WTC11 (cell line): ENCODE data around the gene PHACTR3. TPM values are rescaled to one million over a fixed set of nuclear protein-coding genes. Genes with fewer than 3 reads are reported as not detected.

Experiments used
- ATAC-seq: fragments of 200-7000 bp; cut with Tn5 transposase; 2 replicates; pipeline ENCODE4 v1.10.0; 2021; ENCODE audit warnings: mild to moderate bottlenecking, moderate library complexity
- CTCF ChIA-PET: fragments of 300-600 bp; sonication (Branson Sonifier 250); formaldehyde crosslinking; loops from one replicate; lab custom pipeline; 2021; ENCODE audit warnings: antibody characterized with exemption; lab: Charles Lee
- POLR2A ChIA-PET: fragments of 350-600 bp; sonication (Branson Sonifier 250); formaldehyde crosslinking; loops from one replicate; lab custom pipeline; 2021; ENCODE audit warnings: antibody characterized with exemption; lab: Charles Lee
- DNase-seq: peaks from one replicate; pipeline ENCODE4 v3.0.0; 2021; ENCODE audit warnings: low spot score
- H3K27ac Mint-ChIP-seq: 2 replicates; pipeline ENCODE4 v1.8.0; 2021; ENCODE audit warnings: mixed read lengths
- H3K27me3 Mint-ChIP-seq: 2 replicates; pipeline ENCODE4 v1.8.0; 2021; ENCODE audit warnings: low read depth, mild to moderate bottlenecking, moderate library complexity, mixed read lengths
- H3K36me3 Mint-ChIP-seq: 2 replicates; pipeline ENCODE4 v1.8.0; 2021; ENCODE audit warnings: mixed read lengths
- H3K4me1 Mint-ChIP-seq: 2 replicates; pipeline ENCODE4 v1.8.0; 2022; ENCODE audit warnings: mixed read lengths
- H3K4me3 Mint-ChIP-seq: 2 replicates; pipeline ENCODE4 v1.8.0; 2021; ENCODE audit warnings: mild to moderate bottlenecking, moderate library complexity, mixed read lengths
- H3K9me3 Mint-ChIP-seq: 2 replicates; pipeline ENCODE4 v1.8.0; 2021; ENCODE audit warnings: mixed read lengths
- GTF2I ChIP-seq: fragments of 250-450 bp; sonication (Bioruptor Pico); conservative IDR thresholded peaks from 2 replicates; pipeline ENCODE4 v1.4.0; 2021; ENCODE audit warnings: mild to moderate bottlenecking
- HMGA2 ChIP-seq: fragments of 250-450 bp; sonication (Bioruptor Pico); IDR thresholded peaks from 2 replicates; pipeline ENCODE4 v1.4.0; 2021; ENCODE audit warnings: mild to moderate bottlenecking, moderate library complexity
- MLX ChIP-seq: sonication (generic); formaldehyde crosslinking; IDR thresholded peaks from 2 replicates; pipeline ENCODE4 v1.8.1; 2023; ENCODE audit warnings: mild to moderate bottlenecking, missing genetic modification reagents, moderate library complexity
- OVOL2 ChIP-seq: fragments of 250-450 bp; sonication (Bioruptor Pico); IDR thresholded peaks from 2 replicates; pipeline ENCODE4 v1.9.0; 2021; ENCODE audit warnings: mild to moderate bottlenecking, borderline replicate concordance
- RELA ChIP-seq: sonication (generic); formaldehyde crosslinking; IDR thresholded peaks from 2 replicates; pipeline ENCODE4 v1.8.1; 2022; ENCODE audit warnings: missing genetic modification reagents, mild to moderate bottlenecking, borderline replicate concordance
- USF2 ChIP-seq: sonication (generic); formaldehyde crosslinking; IDR thresholded peaks from 2 replicates; pipeline ENCODE4 v1.8.1; 2023; ENCODE audit warnings: mild to moderate bottlenecking, missing genetic modification reagents, moderate library complexity
- ZNF138 ChIP-seq: sonication (generic); formaldehyde crosslinking; conservative IDR thresholded peaks from 2 replicates; pipeline ENCODE4 v1.8.1; 2022; ENCODE audit warnings: mild to moderate bottlenecking, moderate library complexity, missing genetic modification reagents
- ZNF281 ChIP-seq: sonication (generic); formaldehyde crosslinking; IDR thresholded peaks from 2 replicates; pipeline ENCODE4 v1.8.0; 2023; ENCODE audit warnings: mild to moderate bottlenecking, missing genetic modification reagents
- ZNF396 ChIP-seq: fragments of 250-450 bp; sonication (Bioruptor Pico); IDR thresholded peaks from 2 replicates; pipeline ENCODE4 v1.8.0; 2021; ENCODE audit warnings: mild to moderate bottlenecking, moderate library complexity, borderline replicate concordance
- total RNA-seq: library from RNA; stranded (reverse); gene quantifications from 3 replicates; pipeline ENCODE4 v1.2.3, GENCODE V29; 2021
- TF ChIP-seq, protein P1 (sequence below): sonication (generic); formaldehyde crosslinking; IDR thresholded peaks from 2 replicates; pipeline ENCODE4 v1.8.0; 2022; ENCODE audit warnings: missing genetic modification reagents
- TF ChIP-seq, protein P2 (sequence below): fragments of 200-600 bp; IDR thresholded peaks from 2 replicates; pipeline ENCODE4 v1.8.0; 2022; ENCODE audit warnings: antibody characterized with exemption
- TF ChIP-seq, protein P3 (sequence below): sonication (generic); formaldehyde crosslinking; conservative IDR thresholded peaks from 2 replicates; pipeline ENCODE4 v1.8.1; 2023; ENCODE audit warnings: mild to moderate bottlenecking, low read depth, missing genetic modification reagents, moderate library complexity

PHACTR3 gene
- total RNA-seq, 1 experiment from 2014 or later: 0.28 TPM

DNA sequence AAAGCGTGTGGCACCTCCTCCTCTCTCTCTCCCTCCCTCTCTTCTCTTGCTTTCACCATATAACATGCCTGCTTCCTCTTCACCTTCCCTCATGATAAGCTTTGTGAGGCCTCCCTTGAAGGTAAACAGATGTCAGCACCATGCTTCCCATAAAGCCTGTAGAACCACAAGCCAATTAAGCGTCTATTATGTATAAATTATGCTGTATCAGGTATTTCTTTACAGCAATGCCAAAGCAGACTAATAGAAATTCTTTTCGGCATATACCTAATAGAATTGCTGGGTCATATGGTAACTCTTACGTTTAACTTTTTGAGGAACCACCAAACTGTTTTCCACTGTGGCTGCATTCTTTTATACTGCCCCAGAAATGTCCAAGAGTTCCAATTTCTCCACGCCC is 254.1 kb downstream of the PHACTR3 start:
- Mint-ChIP-seq H3K4me1 (no peaks in the 10 kb centered on the region), H3K9me3 (peaks cover 36% of the 10 kb centered on the region), H3K4me3 (no peak overlapping the region), H3K36me3 (peaks cover 3% of the 10 kb centered on the region; the same call in 1 of the 2 replicates), H3K27ac (no peak overlapping the region), H3K27me3 (peaks cover 77% of the 10 kb centered on the region)
- TF ChIP-seq GTF2I (CRISPR knock-in tag) (no peak), HMGA2 (CRISPR knock-in tag) (no peak), USF2 (CRISPR knock-in tag) (no peak)
- ATAC-seq: no peak
- ChIA-PET POLR2A (no interaction called here), CTCF (no interaction called here)
- DNase-seq: no peak

DNA sequence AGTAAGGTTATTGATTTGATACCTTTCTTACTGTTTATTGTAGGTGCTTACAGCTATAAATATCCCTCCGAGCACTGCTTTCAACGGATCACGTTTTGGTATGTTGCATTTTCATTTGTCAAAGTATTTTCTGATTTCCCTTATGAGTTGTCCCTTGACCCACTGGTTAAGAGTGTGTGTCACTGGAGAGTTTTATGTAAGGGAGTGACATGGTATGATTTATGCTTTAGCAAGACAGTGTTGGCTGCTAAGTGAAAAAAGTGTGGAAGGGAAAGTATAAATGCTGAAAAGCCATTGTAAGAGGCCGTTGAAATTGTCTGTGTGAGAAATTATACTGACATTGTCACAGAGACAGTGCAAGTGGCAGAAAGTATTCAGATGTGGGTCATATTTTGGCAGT is 257.1 kb downstream of the PHACTR3 start:
- Mint-ChIP-seq H3K36me3 (0 out of 2 replicates have a peak, but pooled peaks cover 3% of the 10 kb centered on the region), H3K4me1 (no peaks in the 10 kb centered on the region), H3K4me3 (no peak overlapping the region), H3K27ac (no peak overlapping the region), H3K9me3 (peaks cover 24% of the 10 kb centered on the region), H3K27me3 (peaks cover 67% of the 10 kb centered on the region)
- ATAC-seq (no peak), DNase-seq (no peak)
- ChIA-PET CTCF (no interaction called here), POLR2A (no interaction called here)
- TF ChIP-seq GTF2I (CRISPR knock-in tag): no peak
- TF ChIP-seq ZNF138 (CRISPR knock-in tag): no peak
- no peak for TF ChIP-seq OVOL2 (CRISPR knock-in tag)
- TF ChIP-seq MLX (CRISPR knock-in tag): no peak
- TF ChIP-seq, protein P1, sequence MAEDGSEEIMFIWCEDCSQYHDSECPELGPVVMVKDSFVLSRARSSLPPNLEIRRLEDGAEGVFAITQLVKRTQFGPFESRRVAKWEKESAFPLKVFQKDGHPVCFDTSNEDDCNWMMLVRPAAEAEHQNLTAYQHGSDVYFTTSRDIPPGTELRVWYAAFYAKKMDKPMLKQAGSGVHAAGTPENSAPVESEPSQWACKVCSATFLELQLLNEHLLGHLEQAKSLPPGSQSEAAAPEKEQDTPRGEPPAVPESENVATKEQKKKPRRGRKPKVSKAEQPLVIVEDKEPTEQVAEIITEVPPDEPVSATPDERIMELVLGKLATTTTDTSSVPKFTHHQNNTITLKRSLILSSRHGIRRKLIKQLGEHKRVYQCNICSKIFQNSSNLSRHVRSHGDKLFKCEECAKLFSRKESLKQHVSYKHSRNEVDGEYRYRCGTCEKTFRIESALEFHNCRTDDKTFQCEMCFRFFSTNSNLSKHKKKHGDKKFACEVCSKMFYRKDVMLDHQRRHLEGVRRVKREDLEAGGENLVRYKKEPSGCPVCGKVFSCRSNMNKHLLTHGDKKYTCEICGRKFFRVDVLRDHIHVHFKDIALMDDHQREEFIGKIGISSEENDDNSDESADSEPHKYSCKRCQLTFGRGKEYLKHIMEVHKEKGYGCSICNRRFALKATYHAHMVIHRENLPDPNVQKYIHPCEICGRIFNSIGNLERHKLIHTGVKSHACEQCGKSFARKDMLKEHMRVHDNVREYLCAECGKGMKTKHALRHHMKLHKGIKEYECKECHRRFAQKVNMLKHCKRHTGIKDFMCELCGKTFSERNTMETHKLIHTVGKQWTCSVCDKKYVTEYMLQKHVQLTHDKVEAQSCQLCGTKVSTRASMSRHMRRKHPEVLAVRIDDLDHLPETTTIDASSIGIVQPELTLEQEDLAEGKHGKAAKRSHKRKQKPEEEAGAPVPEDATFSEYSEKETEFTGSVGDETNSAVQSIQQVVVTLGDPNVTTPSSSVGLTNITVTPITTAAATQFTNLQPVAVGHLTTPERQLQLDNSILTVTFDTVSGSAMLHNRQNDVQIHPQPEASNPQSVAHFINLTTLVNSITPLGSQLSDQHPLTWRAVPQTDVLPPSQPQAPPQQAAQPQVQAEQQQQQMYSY (CRISPR knock-in tag): no peak
- TF ChIP-seq RELA (CRISPR knock-in tag): no peak
- TF ChIP-seq, protein P2, sequence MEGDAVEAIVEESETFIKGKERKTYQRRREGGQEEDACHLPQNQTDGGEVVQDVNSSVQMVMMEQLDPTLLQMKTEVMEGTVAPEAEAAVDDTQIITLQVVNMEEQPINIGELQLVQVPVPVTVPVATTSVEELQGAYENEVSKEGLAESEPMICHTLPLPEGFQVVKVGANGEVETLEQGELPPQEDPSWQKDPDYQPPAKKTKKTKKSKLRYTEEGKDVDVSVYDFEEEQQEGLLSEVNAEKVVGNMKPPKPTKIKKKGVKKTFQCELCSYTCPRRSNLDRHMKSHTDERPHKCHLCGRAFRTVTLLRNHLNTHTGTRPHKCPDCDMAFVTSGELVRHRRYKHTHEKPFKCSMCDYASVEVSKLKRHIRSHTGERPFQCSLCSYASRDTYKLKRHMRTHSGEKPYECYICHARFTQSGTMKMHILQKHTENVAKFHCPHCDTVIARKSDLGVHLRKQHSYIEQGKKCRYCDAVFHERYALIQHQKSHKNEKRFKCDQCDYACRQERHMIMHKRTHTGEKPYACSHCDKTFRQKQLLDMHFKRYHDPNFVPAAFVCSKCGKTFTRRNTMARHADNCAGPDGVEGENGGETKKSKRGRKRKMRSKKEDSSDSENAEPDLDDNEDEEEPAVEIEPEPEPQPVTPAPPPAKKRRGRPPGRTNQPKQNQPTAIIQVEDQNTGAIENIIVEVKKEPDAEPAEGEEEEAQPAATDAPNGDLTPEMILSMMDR: no peak
- TF ChIP-seq ZNF396 (CRISPR knock-in tag): no peak
- no peak for TF ChIP-seq ZNF281 (CRISPR knock-in tag)
- TF ChIP-seq, protein P3, sequence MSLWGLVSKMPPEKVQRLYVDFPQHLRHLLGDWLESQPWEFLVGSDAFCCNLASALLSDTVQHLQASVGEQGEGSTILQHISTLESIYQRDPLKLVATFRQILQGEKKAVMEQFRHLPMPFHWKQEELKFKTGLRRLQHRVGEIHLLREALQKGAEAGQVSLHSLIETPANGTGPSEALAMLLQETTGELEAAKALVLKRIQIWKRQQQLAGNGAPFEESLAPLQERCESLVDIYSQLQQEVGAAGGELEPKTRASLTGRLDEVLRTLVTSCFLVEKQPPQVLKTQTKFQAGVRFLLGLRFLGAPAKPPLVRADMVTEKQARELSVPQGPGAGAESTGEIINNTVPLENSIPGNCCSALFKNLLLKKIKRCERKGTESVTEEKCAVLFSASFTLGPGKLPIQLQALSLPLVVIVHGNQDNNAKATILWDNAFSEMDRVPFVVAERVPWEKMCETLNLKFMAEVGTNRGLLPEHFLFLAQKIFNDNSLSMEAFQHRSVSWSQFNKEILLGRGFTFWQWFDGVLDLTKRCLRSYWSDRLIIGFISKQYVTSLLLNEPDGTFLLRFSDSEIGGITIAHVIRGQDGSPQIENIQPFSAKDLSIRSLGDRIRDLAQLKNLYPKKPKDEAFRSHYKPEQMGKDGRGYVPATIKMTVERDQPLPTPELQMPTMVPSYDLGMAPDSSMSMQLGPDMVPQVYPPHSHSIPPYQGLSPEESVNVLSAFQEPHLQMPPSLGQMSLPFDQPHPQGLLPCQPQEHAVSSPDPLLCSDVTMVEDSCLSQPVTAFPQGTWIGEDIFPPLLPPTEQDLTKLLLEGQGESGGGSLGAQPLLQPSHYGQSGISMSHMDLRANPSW (CRISPR knock-in tag): no peak
